ENCODE measurements around the gene TMEM132D. TPM values are rescaled to one million over a fixed set of nuclear protein-coding genes. Genes with fewer than 3 reads are reported as not detected.

TMEM132D gene
- total RNA-seq, 1 donor from 2014 or later, result 16.5 TPM

GRCh38 chr12:129075460-129076208 lies 828.2 kb downstream of the TMEM132D start:
- no peak overlapping the region for H3K27ac Mint-ChIP-seq (ENCODE audit: unreplicated experiment)
- H3K27me3 Mint-ChIP-seq (ENCODE audit: unreplicated experiment), result peaks cover 2% of the 10 kb centered on the region
- H3K36me3 Mint-ChIP-seq (ENCODE audit: unreplicated experiment), result peaks cover 29% of the 10 kb centered on the region
- DNase-seq, result no peak
- peaks cover 4% of the 10 kb centered on the region for H3K4me1 Mint-ChIP-seq (ENCODE audit: low read depth, unreplicated experiment)
- H3K9me3 Mint-ChIP-seq (ENCODE audit: unreplicated experiment), result peaks cover 14% of the 10 kb centered on the region
- H3K4me3 Mint-ChIP-seq (ENCODE audit: unreplicated experiment), result no peak overlapping the region
- TF ChIP-seq CTCF (IDR thresholded peaks at IDR 0.05; ENCODE audit: partially characterized antibody, unreplicated experiment), result no peak

DNA sequence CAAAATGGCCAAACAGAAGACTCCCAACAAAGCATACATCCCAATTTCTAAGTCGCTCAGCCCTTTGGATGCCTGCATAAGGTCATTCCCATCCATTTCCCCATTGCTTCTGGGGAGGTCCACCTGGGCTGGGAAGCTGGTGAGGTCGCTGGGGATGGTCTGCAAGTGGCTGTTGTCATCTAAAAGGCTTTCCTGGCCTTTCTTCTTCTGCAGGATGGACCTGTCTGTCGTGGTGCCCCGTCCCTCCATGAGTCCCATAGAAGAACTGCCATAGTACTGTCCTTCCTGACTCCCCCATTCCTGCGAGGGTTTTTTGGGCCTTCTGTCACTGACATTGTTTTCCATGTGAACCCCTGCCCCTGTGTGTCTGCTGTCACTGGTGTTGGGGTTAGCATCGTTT lies 829.4 kb downstream of the TMEM132D start:
- H3K4me3 Mint-ChIP-seq (ENCODE audit: unreplicated experiment), result no peak overlapping the region
- no peak overlapping the region for H3K27ac Mint-ChIP-seq (ENCODE audit: unreplicated experiment)
- H3K27me3 Mint-ChIP-seq (ENCODE audit: unreplicated experiment), result peaks cover under 1% of the 10 kb centered on the region
- no peak for TF ChIP-seq CTCF (IDR thresholded peaks at IDR 0.05; ENCODE audit: partially characterized antibody, unreplicated experiment)
- peaks cover 22% of the 10 kb centered on the region for H3K36me3 Mint-ChIP-seq (ENCODE audit: unreplicated experiment)
- H3K4me1 Mint-ChIP-seq (ENCODE audit: low read depth, unreplicated experiment), result peaks cover 4% of the 10 kb centered on the region
- DNase-seq, result no peak
- H3K9me3 Mint-ChIP-seq (ENCODE audit: unreplicated experiment), result peaks cover 13% of the 10 kb centered on the region

GRCh38 chr12:129073157-129073915 lies 830.5 kb downstream of the TMEM132D start:
- DNase-seq, result no peak
- H3K4me3 Mint-ChIP-seq (ENCODE audit: unreplicated experiment), result no peak overlapping the region
- no peaks in the 10 kb centered on the region for H3K27me3 Mint-ChIP-seq (ENCODE audit: unreplicated experiment)
- H3K4me1 Mint-ChIP-seq (ENCODE audit: low read depth, unreplicated experiment), result peaks cover 4% of the 10 kb centered on the region
- H3K27ac Mint-ChIP-seq (ENCODE audit: unreplicated experiment), result no peak overlapping the region
- TF ChIP-seq CTCF (IDR thresholded peaks at IDR 0.05; ENCODE audit: partially characterized antibody, unreplicated experiment), result no peak
- peaks cover 20% of the 10 kb centered on the region for H3K36me3 Mint-ChIP-seq (ENCODE audit: unreplicated experiment)
- peaks cover 12% of the 10 kb centered on the region for H3K9me3 Mint-ChIP-seq (ENCODE audit: unreplicated experiment)

DNA sequence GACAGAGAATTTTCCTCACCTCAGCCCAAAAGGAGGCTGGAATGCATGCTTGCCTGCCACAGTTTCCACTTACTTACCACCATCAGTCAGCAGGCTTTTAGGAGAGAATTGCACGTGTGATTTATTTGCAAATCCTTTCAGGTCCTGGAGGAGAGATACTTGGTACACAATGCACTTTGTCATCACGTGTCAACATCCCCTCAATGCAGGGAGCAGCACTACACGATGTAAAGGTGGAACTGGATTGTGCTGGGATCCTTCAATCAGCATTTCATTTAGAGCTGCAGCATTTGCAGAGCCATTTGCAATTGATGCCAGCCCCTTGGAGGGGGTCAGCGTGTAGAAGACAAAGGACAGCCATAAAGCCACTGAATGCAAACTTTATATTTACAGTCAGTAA lies 832.5 kb downstream of the TMEM132D start:
- Mint-ChIP-seq H3K27ac (ENCODE audit: unreplicated experiment) (no peak overlapping the region), H3K4me3 (ENCODE audit: unreplicated experiment) (no peak overlapping the region), H3K27me3 (ENCODE audit: unreplicated experiment) (no peaks in the 10 kb centered on the region), H3K4me1 (ENCODE audit: low read depth, unreplicated experiment) (peaks cover 8% of the 10 kb centered on the region), H3K36me3 (ENCODE audit: unreplicated experiment) (peaks cover 23% of the 10 kb centered on the region), H3K9me3 (ENCODE audit: unreplicated experiment) (peaks cover 9% of the 10 kb centered on the region)
- DNase-seq, result no peak
- no peak for TF ChIP-seq CTCF (IDR thresholded peaks at IDR 0.05; ENCODE audit: partially characterized antibody, unreplicated experiment)

- Mint-ChIP-seq H3K27ac (ENCODE audit: unreplicated experiment) (no peak overlapping the region), H3K36me3 (ENCODE audit: unreplicated experiment) (peaks cover 27% of the 10 kb centered on the region)
- DNase-seq, result no peak
These were observed 833.9 kb downstream of the TMEM132D start for GRCh38 chr12:129069886-129070285.

More at GRCh38 chr12:129069886-129070285, 833.9 kb downstream of the TMEM132D start:
- Mint-ChIP-seq H3K27me3 (ENCODE audit: unreplicated experiment) (peaks cover 7% of the 10 kb centered on the region), H3K4me3 (ENCODE audit: unreplicated experiment) (no peak overlapping the region), H3K9me3 (ENCODE audit: unreplicated experiment) (peaks cover 12% of the 10 kb centered on the region), H3K4me1 (ENCODE audit: low read depth, unreplicated experiment) (peaks cover 11% of the 10 kb centered on the region)
- TF ChIP-seq CTCF (IDR thresholded peaks at IDR 0.05; ENCODE audit: partially characterized antibody, unreplicated experiment), result no peak
